Kidney (tissue), 14 donors: Measurements from ENCODE around the gene CCDC160. TPM values are rescaled to one million over a fixed set of nuclear protein-coding genes. Genes with fewer than 3 reads are reported as not detected.
"Not testable (repeated sequence)": the region's sequence is repeated elsewhere in the genome, so short reads cannot be mapped to it uniquely, and the experiment has no call there.

Experiments used
- DNase-seq, 5 donors: peaks; one replicate each; pipeline ENCODE4 v3.0.0-alpha.2; 2013 to 2020
- FAIRE-seq: peaks from 2 replicates; lab custom pipeline; 2012; peaks lifted over from hg19 to GRCh38; lab: Jason Lieb, UNC
- H3K27ac ChIP-seq, 2 donors: one replicate each; pipeline ENCODE4 v1.7.0; 2013; ENCODE audit warnings: low read depth in 2 of 2, low read length in 2 of 2, inconsistent platforms in 1 of 2
- H3K27me3 ChIP-seq: one replicate; pipeline ENCODE4 v1.7.1; 2013; ENCODE audit warnings: low read length, inconsistent platforms; ENCODE audit not compliant: control insufficient read depth, insufficient read depth
- H3K36me3 ChIP-seq, 3 donors: one replicate each; pipeline versions ENCODE4 v1.7.0 to v1.7.1; 2013; ENCODE audit warnings: low read length in 3 of 3, control low read depth in 1 of 3, inconsistent platforms in 1 of 3; ENCODE audit not compliant: insufficient read depth in 3 of 3, control insufficient read depth in 2 of 3
- H3K4me1 ChIP-seq, 3 donors: one replicate each; pipeline versions ENCODE4 v1.7.0 to v1.7.1; 2013; ENCODE audit warnings: low read length in 3 of 3, inconsistent platforms in 1 of 3, low read depth in 1 of 3; ENCODE audit not compliant: control insufficient read depth in 2 of 3, insufficient read depth in 2 of 3
- H3K4me3 ChIP-seq, 3 donors: one replicate each; pipeline versions ENCODE4 v1.7.0 to v1.8.1; 2013; ENCODE audit warnings: low read length in 3 of 3, control low read depth in 1 of 3, inconsistent platforms in 1 of 3
- H3K9ac ChIP-seq, 3 donors: one replicate each; pipeline versions ENCODE4 v1.7.0 to v1.7.1; 2013; ENCODE audit warnings: low read length in 3 of 3, control low read depth in 1 of 3, inconsistent platforms in 1 of 3
- H3K9me3 ChIP-seq, 3 donors: one replicate each; pipeline versions ENCODE4 v1.7.0 to v1.7.1; 2013; ENCODE audit warnings: low read length in 3 of 3, control low read depth in 1 of 3, inconsistent platforms in 1 of 3; ENCODE audit not compliant: control insufficient read depth in 2 of 3, insufficient read depth in 1 of 3
- intact Hi-C: fragments of 100-400 bp; cut with DNase I; formaldehyde crosslinking; loops from one replicate; pipeline ENCODE4 v1.11.1; 2022
- polyA plus RNA-seq: library from polyadenylated mRNA; stranded (reverse); fragments of 350-450 nt; fragmentation: Illumina TruSeq; extraction: RNeasy Lipid Tissue Mini Kit (QIAGEN cat#74804); gene quantifications from one replicate; pipeline ENCODE4 v1.2.3, GENCODE V29; 2014; ENCODE audit warnings: low read depth, low replicate concordance; ENCODE audit not compliant: insufficient read depth
- total RNA-seq: library from RNA; stranded (reverse); fragmentation: NEBNext Ultra II Directional; extraction: Animal tissue kit (Norgen Biotek cat#: 25700); gene quantifications from one replicate; pipeline ENCODE4 v1.2.1, GENCODE V29; 2021
- TF ChIP-seq, protein P1 (sequence below): IDR thresholded peaks from 3 replicates; pipeline ENCODE4 v1.5.1; 2012; ENCODE audit warnings: mild to moderate bottlenecking, moderate library complexity, borderline replicate concordance; ENCODE audit not compliant: insufficient read depth; ENCODE audit errors: extremely low read depth
- donor health status: control.
- donor health status: control.
- donor health status: control.
- donor health status: control.
- donor health status: control.
- donor health status: DM: yes; HTN: yes; CAD: no.
- donor health status: Normal renal cell carcinoma (clear cell type).

The CCDC160 gene
- total and polyA plus RNA-seq, 2 donors from 2014 or later, result 4.9 to 7.0 TPM

DNA sequence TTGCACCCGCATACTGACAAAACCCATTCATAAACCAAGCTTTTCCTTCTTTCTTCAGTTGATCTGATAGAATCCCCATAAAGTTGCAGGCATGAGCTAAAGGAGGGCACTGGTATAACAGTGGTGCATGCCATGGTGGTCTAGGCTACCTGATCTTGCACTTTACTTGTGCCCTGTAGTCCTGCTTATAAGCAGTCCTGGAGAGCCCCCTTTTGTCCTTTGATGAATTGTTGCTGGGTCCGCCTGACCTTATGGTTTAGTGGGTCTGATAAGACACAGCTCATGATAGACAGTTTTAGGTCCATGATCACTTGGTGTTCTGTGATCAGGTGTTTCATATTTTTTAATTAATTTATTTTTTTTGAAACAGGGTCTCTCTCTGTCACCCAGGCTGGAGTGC, 19.7 kb downstream of the CCDC160 start:
- intact Hi-C loops, result no loop called here
- Histone ChIP-seq H3K4me3 (no peak overlapping the region), H3K9ac (no peak overlapping the region), H3K27ac (no peak overlapping the region), H3K36me3 (no peaks in the 10 kb centered on the region), H3K9me3 (no peaks in the 10 kb centered on the region), H3K27me3 (peaks cover 2% of the 10 kb centered on the region), H3K4me1 (no peaks in the 10 kb centered on the region)
- no peak for FAIRE-seq
- TF ChIP-seq, protein P1, sequence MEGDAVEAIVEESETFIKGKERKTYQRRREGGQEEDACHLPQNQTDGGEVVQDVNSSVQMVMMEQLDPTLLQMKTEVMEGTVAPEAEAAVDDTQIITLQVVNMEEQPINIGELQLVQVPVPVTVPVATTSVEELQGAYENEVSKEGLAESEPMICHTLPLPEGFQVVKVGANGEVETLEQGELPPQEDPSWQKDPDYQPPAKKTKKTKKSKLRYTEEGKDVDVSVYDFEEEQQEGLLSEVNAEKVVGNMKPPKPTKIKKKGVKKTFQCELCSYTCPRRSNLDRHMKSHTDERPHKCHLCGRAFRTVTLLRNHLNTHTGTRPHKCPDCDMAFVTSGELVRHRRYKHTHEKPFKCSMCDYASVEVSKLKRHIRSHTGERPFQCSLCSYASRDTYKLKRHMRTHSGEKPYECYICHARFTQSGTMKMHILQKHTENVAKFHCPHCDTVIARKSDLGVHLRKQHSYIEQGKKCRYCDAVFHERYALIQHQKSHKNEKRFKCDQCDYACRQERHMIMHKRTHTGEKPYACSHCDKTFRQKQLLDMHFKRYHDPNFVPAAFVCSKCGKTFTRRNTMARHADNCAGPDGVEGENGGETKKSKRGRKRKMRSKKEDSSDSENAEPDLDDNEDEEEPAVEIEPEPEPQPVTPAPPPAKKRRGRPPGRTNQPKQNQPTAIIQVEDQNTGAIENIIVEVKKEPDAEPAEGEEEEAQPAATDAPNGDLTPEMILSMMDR, result no peak
- no peak for DNase-seq

DNA sequence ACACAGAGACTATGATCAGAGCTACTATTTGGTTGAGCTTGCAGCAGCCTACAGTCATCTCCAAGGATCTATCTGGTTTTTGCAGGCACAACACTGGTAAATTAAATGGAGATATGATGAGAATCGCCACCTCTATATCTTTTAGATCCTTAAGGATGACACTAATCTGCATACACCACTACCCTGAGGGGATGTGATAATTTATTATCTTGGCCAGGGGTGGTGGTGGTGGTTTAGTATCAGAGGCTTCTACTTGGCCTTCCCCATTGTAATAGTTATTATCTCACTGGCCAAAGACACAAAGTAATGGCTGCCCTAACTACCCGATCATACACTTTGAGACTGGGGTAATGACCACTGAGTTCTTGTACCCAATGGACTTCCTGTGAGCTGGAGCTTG, 21.2 kb downstream of the CCDC160 start:
- DNase-seq, result no peak
- Histone ChIP-seq H3K9ac (no peak overlapping the region), H3K27ac (no peak overlapping the region), H3K27me3 (no peaks in the 10 kb centered on the region), H3K36me3 (no peaks in the 10 kb centered on the region), H3K4me1 (no peaks in the 10 kb centered on the region), H3K9me3 (no peaks in the 10 kb centered on the region), H3K4me3 (no peak overlapping the region)
- FAIRE-seq, result no peak
- TF ChIP-seq, protein P1, result no peak
- intact Hi-C loops, result no loop called here

DNA sequence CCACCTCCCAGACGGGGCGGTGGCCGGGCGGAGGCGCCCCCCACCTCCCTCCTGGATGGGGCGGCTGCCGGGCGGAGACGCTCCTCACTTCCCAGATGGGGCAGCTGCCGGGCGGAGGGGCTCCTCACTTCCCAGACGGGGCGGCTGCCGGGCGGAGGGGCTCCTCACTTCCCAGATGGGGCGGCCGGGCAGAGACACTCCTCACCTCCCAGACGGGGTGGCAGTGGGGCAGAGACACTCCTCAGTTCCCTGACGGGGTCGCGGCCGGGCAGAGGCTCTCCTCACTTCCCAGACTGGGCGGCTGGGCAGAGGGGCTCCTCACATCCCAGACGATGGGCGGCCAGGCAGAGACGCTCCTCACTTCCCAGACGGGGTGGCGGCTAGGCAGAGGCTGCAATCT, 49.0 kb downstream of the CCDC160 start:
- H3K9ac ChIP-seq, H3K4me3 ChIP-seq, H3K9me3 ChIP-seq, H3K4me1 ChIP-seq, H3K36me3 ChIP-seq, FAIRE-seq, DNase-seq, H3K27me3 ChIP-seq, intact Hi-C loops, H3K27ac ChIP-seq: not testable (repeated sequence)

DNA sequence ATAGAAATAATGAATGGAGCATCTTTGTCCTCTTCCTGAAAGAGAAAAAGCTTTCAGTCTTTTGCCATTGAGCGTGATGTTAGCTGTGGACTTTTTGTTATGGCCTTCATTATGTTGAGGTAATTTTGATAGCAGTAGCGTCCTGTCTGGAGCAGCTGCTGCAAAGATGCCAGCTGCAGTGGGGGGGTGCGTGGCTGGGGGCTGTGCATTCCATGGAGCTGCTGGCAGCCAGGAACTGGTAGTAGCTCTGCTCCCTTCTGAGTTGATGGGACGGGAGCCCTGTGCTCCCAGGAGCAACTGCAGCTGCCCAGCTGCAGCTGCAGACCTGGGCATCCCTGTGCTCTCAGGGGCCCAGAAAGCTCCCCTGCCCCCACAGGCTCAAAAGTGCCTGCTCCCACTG, 50.4 kb downstream of the CCDC160 start:
- Histone ChIP-seq H3K27me3 (no peaks in the 10 kb centered on the region), H3K9ac (no peak overlapping the region), H3K27ac (no peak overlapping the region), H3K4me1 (no peaks in the 10 kb centered on the region), H3K4me3 (no peak overlapping the region), H3K36me3 (no peaks in the 10 kb centered on the region), H3K9me3 (no peaks in the 10 kb centered on the region)
- intact Hi-C loops, result no loop called here
- TF ChIP-seq, protein P1, result no peak
- DNase-seq, result no peak
- no peak for FAIRE-seq
